ENCODE results near the gene UBE2H.
"Not testable (repeated sequence)": the region's sequence is repeated elsewhere in the genome, so short reads cannot be mapped to it uniquely, and the experiment has no call there.

UBE2H gene

GRCh38 chr7:129952653-129953560 lies at the start of gene UBE2H:
Gene UBE2H, minus strand, starts transcription at chr7:129952960. Its CDS starts 405 bp downstream, at chr7:129952555.
- DNase-seq: peak; percentile 97

DNA sequence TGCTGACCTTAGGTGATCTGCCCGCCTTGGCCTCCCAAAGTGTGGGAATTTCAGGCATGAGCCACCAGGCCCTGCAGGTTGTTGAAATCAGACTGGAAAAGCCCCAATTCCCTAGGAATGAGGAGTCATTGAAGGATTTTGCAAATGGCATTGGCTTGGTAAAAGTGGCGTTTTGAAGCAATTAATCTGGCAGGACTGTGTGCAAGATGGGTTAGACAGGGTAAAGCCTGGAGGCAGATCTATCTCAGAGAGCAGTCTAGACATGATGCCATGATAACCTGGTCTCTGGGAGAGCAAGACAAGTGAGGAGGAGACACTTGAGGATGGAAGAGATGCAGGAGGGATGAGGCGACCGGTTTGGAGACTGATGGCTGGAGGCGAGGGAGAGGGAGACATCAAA lies 45.7 kb upstream of the UBE2H start:
- DNase-seq: no peak

GRCh38 chr7:129997285-129997684 lies 44.5 kb upstream of the UBE2H start:
- DNase-seq: no peak

GRCh38 chr7:129993275-129993674 lies 40.5 kb upstream of the UBE2H start:
- no peak for DNase-seq

DNA sequence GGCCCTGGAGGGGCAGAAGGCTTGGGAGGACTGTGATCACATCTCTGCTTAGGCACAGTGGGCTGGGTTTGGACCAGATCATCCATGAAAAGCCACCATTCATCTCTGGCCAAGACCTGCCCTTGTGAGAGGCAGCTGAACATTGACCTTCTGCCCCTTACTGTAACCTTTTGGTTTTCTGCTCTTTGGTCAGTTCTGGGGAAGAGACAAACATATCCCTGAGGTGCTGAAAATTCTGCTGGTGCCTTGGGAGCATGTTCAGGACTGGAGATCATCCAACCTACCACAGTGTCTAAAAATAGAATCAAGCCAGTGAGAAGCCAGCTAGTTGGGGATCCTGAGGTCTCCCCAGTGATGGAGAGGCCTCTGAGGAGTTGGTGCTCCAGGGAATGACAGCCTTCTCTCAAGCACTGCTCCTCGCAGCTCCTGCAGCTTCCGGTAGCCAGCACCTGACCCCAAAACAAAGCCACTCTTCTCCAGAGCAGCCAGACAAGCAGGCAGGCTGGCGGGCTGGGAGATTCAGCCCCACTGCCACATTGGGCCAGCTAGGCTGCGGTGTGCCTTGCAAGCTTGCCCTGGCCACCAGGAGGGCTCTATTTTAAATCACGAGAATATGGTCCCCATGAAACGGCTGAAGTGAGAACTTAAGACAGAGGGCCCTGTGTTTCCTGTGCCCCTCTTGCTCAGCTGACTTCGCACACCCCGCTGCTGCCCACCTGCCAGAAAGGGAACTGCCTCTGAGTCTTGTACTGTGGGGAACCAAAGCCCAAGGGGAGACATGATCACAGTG lies 37.8 kb upstream of the UBE2H start:
- no peak for DNase-seq

DNA sequence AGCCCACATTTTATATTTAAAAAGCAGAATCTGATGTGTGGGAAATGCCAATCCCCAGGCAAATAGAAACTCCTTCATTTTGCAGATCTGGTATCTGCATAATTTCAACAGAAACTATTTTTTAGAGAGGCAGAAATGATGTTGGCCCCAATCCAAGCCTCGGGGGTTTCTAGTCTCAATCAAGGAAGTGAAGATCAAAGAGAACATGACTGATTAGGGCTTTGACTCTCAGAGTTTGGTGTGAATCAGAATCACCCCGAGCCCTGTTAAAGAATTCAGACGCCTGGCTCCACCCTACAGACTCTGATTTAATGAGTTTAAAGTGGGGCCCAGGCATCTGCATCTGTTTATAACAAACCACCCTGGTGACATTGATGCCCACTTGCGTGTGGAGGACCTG lies 36.7 kb upstream of the UBE2H start:
- DNase-seq: peak; percentile 40

DNA sequence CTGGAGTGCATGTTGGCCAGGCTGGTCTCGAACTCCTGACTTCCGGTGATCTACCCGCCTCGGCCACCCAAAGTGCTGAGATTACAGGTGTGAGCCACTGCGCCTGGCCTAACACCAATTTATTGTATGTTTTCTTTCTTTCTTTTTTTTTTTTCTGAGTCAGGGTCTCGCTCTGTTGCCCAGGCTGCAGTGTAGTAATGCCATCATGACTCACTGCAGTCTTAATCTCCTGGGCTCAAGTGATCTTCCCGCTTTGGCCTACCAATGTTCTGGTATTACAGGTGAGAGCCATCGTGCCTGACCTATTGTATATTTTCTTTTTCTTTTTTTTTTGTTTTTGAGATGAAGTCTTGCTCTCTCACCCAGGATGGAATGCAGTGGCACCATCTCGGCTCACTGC lies 33.8 kb upstream of the UBE2H start:
- DNase-seq: no peak

- DNase-seq: no peak
Observed at GRCh38 chr7:129980667-129981066, 27.9 kb upstream of the UBE2H start.

GRCh38 chr7:129975309-129975708 lies 22.5 kb upstream of the UBE2H start:
- DNase-seq: no peak

DNA sequence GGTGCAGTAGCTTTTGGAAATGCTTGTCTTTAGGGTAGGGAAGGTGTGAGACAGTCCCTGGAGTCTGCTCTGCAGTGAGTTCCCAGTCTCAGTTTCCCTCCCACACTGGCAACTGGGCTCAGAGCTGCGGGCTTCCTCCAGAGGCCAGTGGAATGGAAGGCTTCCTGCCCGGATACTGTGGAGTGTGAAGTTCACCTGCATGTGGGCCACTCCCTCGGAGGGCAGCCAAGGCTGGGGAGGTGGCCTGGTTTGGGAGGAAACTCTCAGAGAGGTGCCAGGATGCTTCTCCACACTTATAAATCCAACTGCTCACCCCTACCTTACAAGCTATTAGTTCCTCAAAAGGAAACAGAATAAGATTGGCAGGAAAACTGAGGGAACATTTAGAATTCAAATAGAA lies 18.1 kb upstream of the UBE2H start:
- DNase-seq: no peak

DNA sequence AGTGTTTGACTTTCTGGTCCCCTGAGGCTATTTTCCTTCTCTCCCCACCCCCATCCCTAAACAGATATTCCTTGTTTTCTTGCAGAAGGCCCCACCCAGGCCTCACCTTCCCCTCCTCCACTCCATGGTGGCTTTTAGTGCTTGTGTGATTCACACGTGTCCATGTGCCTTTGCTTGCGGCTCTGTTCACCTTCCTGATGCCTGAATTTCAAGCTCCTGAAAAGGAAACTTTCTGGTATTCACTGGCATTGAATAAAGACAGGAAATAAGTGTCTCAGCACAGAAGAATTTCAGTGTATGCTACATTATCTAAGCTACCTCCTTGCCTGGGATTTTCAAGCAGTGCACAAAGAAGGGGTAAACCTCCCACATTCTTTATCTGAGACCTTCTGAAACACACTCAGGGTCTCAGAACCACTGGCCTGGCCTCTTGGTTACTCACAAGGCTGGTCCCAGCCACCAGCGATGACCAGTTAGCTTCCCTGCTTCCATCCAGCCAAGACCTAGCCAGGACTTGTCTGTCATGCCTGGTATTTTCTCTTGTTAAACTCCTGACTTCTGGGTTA lies 17.2 kb upstream of the UBE2H start:
- peak; percentile 41 for DNase-seq

DNA sequence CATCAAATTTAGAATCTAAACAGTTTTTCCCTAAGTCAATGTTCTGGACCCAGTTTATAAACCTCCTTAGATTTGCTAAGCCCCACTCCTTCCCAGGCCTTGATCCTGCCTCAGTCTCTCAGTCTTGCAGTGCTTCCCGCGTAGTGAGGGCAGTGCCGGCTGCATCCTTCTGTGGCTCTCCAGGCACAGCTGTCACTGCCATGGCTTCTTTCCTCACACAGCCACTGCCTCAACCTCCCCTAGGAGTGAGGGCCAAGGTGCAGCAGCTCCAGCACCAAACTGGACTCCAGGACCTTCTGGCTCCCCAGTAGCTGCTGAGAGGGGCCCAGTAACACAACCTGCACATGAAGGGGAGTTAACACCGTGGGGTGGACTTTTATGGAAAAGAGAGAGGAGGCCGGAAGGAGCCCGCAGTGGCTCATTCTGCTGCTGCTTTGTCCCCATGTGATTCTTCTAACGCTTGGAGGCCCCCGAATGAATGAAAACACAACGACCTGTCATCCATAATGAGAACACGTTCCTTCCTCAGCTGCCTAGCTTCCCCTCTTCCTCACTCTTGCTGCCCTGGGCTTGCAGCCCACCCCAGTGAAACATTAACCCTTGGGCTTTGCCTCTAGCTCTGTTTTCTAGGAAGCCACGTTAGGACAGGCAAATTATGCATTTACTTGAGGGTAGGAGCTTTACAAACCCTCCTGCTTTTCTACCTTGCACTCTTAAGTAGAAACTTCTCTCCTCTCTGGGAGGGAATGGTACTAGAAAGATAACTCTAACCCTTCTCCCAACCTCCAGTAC lies 16.0 kb upstream of the UBE2H start:
- DNase-seq: no peak

DNA sequence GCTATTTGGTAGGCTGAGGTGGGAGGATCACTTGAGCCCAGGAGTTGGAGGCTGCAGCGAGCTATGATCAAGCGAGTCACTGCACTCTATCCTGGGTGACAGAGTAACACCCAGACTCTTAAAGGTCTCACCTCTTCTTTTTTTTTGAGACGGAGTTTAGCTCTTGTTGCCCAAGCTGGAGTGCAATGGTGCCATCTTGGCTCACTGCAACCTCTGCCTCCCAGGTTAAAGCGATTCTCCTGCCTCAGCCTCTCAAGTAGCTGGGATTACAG lies 7.4 kb upstream of the UBE2H start:
- DNase-seq: not testable (repeated sequence)

DNA sequence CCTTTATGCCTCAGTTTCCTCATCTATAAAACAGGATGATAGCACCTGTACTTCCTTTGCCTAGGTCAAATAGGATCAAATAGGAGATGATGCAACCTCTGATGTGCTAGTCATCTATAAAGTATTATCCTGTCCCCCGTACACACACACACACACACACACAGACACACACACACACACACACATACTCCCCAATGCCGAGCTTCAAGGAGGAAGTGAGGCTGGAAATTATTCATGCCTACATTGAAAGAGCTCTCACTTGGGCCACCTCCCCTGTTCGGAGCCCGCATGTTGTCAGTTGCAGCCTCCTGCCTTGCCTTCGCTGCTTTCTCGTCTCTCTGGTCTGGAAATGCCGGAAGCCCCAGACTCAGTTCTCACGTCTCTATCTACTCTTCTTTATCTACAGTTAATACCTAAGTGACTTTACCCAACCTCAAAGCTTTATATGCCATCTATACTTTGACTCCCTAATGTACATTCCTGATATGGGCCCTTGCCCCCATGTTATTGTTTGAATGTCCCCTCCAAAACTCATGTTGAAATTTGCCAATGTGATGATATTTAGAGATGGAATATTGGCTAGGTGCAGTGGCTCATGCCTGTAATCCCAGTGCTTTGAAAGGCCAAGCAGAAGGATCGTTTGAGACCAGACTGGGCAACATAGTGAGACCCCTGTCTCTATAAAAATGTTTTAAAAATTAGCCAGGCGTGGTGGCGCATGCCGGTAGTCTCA lies 6.9 kb upstream of the UBE2H start:
- no peak for DNase-seq

- DNase-seq: peak; percentile 38
Observed at GRCh38 chr7:129958643-129959470, 6.1 kb upstream of the UBE2H start.

- no peak for DNase-seq
Observed at GRCh38 chr7:129955993-129956543, 3.3 kb upstream of the UBE2H start.

DNA sequence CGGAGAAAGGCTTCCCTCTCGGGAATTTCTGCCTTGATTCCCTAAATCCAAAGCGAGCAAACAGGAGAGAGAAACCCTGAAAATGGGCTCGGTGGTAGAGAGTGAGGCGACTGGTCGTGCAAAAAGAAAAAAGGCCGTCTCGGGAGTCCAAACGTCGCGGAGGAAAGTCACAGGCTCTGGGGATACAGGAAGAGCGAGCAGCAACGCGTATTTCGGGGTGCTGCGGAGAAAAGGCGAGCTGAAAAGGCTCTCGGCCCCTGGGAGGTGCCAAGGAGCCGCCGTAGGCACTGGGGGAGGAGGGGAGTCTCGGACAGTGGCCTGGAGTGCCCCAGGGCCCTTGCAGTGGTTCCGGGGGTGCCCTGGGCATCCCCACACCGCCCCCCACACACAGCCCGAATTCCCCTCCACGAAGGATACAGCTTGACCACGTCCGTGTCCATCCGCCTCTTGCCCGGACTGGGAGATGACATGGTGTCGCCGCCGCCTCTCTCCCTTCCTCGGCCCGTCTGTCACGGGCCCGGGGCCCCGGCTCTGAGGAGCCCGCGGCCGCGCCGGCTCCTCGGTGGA lies 591 bp downstream of the UBE2H start:
- DNase-seq: no peak

GRCh38 chr7:129951226-129952085 lies 1.3 kb downstream of the UBE2H start:
- peak; percentile 76 for DNase-seq

GRCh38 chr7:129950933-129951225 lies 1.9 kb downstream of the UBE2H start:
- no peak for DNase-seq
